ENCODE results near the gene IARS2.

DNA sequence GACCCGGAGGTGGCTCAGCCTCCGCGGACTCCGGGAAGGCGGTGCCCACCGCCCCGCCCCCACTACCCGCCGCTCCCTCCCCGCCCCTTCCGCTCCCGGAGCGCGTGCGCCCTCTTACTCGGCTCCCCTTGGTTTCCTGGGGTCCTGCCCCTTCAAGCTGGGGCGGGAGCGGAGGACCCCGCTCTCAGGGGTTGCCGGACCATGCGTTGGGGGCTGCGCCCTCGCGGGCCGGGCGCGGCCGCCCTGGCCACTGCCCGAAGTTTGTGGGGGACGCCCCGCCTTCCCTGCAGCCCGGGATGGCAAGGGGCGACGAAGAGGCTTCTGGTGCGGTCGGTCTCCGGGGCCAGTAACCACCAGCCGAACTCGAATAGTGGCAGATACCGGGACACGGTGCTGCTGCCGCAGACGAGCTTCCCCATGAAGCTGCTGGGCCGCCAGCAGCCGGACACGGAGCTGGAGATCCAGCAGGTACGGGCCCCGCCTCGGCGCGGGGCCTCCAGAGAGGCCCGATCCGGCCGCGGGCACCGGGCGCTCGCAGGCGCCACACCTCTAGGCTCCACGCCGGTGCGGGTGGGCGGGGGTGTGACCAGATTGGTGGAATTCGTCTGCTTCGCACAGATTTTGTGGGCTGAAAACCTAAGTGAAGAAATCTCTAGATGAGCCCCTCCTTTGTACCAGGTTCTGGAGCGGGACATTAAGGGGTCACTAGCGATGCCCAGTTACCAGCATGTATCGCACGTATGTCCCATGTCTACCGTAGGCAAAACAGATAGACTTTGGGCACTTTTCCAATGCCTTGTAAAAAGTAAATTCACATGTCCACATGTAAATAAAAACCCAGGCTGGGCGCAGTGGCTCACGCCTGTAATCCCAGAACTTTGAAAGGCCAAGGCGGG is at the start of gene IARS2:
- TF ChIP-seq ZNF274 (IDR thresholded peaks at IDR 0.05; ENCODE audit: low read depth, low read length) = no peak
- TF ChIP-seq YY1 (IDR thresholded peaks at IDR 0.05; ENCODE audit: insufficient read depth, insufficient read length) = no peak
